ENCODE measurements around the gene CAMK4. TPM values are rescaled to one million over a fixed set of nuclear protein-coding genes. Genes with fewer than 3 reads are reported as not detected.
"Not testable (repeated sequence)": the region's sequence is repeated elsewhere in the genome, so short reads cannot be mapped to it uniquely, and the experiment has no call there.

The CAMK4 gene
- total RNA-seq, 1 experiment from 2014 or later = 19.3 TPM

DNA sequence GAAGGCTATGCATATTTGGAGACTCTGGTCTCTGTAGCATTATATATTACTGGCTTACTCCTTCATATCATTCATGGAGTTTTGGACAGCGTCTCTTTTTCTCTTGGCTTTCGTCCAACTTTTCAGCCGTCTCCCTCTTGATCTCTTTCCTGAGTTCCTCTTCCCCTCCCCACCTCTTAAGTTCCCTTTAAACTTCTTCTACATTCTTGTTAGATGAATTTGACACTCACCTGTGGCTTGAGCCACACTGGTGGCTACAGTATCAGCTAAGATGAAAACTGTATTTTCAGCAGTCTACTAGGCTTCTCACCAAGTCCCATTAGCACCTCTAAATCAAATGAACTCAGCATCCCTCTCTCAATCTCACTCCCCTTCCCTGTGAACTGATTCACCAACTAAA lies 160.0 kb downstream of the CAMK4 start:
- Histone ChIP-seq H3K27ac (no peak overlapping the region), H3K4me1 (peaks cover 38% of the 10 kb centered on the region), H3K27me3 (no peaks in the 10 kb centered on the region), H3K36me3 (no peaks in the 10 kb centered on the region), H3K9me3 (replicated peaks) (no peaks in the 10 kb centered on the region), H3K4me3 (no peak overlapping the region)
- peak in 1 of 2 experiments; percentile 41 for DNase-seq

DNA sequence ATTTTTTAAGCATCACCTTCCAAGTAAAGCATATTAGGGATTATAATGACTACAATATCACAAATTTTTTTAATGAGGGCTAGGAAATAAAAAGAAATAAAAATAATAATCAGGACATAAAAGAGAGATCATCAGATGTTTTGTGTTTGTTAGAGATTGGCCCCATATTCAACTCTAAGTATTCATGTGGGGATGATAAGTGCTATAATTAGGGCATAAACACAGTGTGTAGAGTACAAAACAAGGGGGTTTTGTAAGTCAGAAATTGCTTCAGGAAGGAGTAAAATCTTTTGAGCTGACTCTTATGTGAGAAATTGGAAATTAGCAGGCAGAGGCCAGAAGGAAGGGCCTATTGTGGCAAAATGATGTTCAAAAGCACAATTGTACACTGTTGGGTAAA lies 160.9 kb downstream of the CAMK4 start:
- DNase-seq = no peak
- peaks cover 43% of the 10 kb centered on the region for H3K4me1 ChIP-seq
- H3K27ac ChIP-seq = no peak overlapping the region

DNA sequence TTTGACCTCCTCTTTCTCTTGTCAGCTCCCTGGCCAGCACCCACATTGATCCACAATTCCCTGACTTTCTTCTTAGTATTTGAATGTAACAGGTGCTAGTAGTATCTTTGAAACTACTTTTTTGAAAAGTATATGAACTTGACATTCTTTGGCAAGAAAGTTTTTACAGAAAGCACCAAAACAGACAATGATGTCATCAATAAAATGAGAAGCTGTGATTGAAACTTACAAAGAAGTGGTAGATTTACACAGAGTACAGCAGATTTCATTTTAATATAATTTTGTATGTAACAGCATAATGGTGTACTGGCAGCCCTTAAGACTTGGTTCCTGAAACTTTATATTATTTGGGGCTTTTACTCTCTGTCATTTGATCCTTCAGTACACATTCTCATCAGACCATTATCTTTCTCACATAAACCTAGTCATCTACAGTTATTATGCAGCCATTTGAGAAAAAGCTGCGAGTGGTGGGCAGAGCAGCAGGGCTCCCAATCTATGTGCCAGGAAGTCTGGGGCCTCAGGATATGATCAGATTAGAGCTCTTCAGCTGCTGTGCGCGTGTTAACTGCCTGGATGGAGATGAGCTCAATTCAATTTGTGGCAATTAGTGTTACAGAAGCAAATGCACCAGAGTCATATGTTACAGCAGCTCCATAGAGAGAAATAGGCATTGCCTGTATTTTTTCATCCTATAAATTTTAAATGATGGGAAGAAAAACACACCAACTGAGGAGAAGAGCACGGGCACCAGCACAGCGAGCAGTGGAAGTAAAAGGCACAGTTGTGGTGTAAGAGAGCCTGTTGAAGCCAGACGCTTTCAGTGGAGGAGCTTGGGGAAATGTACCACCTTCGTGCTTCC lies 162.0 kb downstream of the CAMK4 start:
- no peaks in the 10 kb centered on the region for H3K27me3 ChIP-seq
- DNase-seq = peak; percentile 56 to 80
- H3K36me3 ChIP-seq = no peaks in the 10 kb centered on the region
- H3K9me3 ChIP-seq (replicated peaks) = no peaks in the 10 kb centered on the region
- H3K27ac ChIP-seq = peak overlapping the region; percentile 83
- H3K4me1 ChIP-seq = peaks cover 43% of the 10 kb centered on the region
- H3K4me3 ChIP-seq = peak overlapping the region; percentile 13; the same call in 1 of the 2 replicates

More for the DNA sequence above, 160.9 kb downstream of the CAMK4 start:
- Histone ChIP-seq H3K9me3 (replicated peaks) (no peaks in the 10 kb centered on the region), H3K4me3 (no peak overlapping the region), H3K36me3 (no peaks in the 10 kb centered on the region), H3K27me3 (no peaks in the 10 kb centered on the region)

DNA sequence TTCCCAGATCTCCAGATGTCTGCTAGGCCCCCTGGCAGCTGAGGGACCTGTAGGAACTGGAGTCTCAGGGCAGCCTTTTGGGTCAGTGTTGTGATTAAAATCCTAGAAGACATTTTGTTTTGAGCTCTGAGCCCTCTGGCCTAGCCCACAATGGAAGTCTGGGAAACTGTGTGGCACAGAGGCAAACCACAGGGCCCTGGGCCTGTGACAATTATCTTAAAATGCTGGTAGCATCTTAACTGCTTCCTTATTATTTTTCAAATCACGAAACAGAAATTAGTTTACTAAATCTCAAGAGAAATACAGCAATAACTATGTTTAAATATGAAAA lies 162.6 kb downstream of the CAMK4 start:
- DNase-seq = peak in 1 of 2 experiments; percentile 25
- Histone ChIP-seq H3K27me3 (no peaks in the 10 kb centered on the region), H3K4me1 (peaks cover 43% of the 10 kb centered on the region), H3K36me3 (no peaks in the 10 kb centered on the region), H3K4me3 (peak overlapping the region; percentile 13; the same call in 1 of the 2 replicates), H3K9me3 (replicated peaks) (no peaks in the 10 kb centered on the region), H3K27ac (peak overlapping the region; percentile 83)

DNA sequence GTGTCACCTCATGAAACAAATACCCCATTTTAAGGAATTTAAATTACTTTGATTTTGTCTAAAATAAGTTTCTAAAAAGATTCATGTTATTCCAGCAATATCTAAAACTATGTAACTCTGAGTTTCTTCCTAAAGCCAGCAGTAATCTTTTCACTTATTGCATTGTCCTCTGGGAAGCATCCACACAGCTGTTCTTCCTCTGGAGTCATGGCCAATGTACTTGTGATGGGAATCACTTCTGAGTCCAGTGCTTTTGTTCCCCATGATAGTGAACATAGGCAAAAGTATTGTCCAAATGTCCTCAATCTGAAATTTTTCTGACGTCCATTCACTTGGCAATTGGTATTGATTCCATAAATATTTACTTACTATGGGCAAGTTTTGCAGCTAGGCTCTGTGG lies 163.2 kb downstream of the CAMK4 start:
- DNase-seq = peak in 1 of 2 experiments; percentile 50

GRCh38 chr5:111389390-111390082 lies 165.4 kb downstream of the CAMK4 start:
- Histone ChIP-seq H3K27me3 (no peaks in the 10 kb centered on the region), H3K27ac (peak overlapping the region; percentile 45), H3K9me3 (replicated peaks) (no peaks in the 10 kb centered on the region), H3K36me3 (no peaks in the 10 kb centered on the region), H3K4me1 (peaks cover 33% of the 10 kb centered on the region), H3K4me3 (no peak overlapping the region)
- DNase-seq = peak; percentile 17 to 24

More for the DNA sequence above, 163.2 kb downstream of the CAMK4 start:
- peak overlapping the region; percentile 83 for H3K27ac ChIP-seq
- peaks cover 43% of the 10 kb centered on the region for H3K4me1 ChIP-seq
- H3K36me3 ChIP-seq = no peaks in the 10 kb centered on the region
- no peak overlapping the region for H3K4me3 ChIP-seq
- H3K9me3 ChIP-seq (replicated peaks) = no peaks in the 10 kb centered on the region
- no peaks in the 10 kb centered on the region for H3K27me3 ChIP-seq

DNA sequence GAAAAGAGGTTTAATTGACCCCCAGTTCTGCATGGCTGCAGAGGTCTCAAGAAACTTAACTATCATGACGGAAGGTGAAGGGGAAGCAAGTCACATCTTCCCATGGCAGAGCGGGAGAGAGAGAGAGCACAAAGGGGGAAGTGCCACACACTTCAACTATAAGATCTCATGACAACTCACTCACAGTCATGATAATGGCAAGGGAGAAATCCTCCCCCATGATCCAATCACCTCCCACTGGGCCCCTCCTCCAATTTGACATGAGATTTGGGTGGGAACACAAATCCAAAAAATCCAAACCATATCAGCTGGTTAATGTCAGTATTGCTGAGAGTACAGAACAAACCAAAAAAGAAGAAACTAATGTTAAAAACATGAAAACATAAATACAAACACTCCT lies 168.0 kb downstream of the CAMK4 start:
- Histone ChIP-seq H3K4me3 (no peak overlapping the region), H3K9me3 (replicated peaks) (no peaks in the 10 kb centered on the region), H3K27me3 (no peaks in the 10 kb centered on the region), H3K4me1 (peaks cover 18% of the 10 kb centered on the region), H3K27ac (no peak overlapping the region), H3K36me3 (no peaks in the 10 kb centered on the region)
- DNase-seq = no peak

DNA sequence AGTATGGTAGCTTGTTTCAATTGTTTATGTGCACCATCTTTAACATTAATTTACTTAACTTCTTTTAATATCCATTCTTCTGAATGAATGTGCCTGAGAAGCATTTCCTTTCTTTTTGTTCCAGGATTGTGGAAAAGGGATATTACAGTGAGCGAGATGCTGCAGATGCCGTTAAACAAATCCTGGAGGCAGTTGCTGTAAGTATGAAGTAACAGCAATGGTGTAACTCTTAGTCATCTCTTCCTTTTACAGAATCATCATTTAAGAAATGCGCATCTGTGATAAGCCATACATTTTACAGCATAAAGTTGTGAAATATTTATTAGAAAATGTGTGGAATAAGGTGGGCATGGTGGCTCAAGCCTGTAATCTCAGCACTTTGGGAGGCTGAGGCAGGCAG lies 170.4 kb downstream of the CAMK4 start:
- no peak overlapping the region for H3K27ac ChIP-seq
- H3K27me3 ChIP-seq = no peaks in the 10 kb centered on the region
- H3K4me1 ChIP-seq = peaks cover 1% of the 10 kb centered on the region; the same call in 1 of the 2 replicates
- H3K9me3 ChIP-seq (replicated peaks) = no peaks in the 10 kb centered on the region
- H3K4me3 ChIP-seq = no peak overlapping the region
- DNase-seq = no peak
- H3K36me3 ChIP-seq = no peaks in the 10 kb centered on the region

- Histone ChIP-seq H3K27me3 (no peaks in the 10 kb centered on the region), H3K36me3 (no peaks in the 10 kb centered on the region), H3K4me1 (no peaks in the 10 kb centered on the region), H3K9me3 (replicated peaks) (no peaks in the 10 kb centered on the region), H3K27ac (no peak overlapping the region), H3K4me3 (no peak overlapping the region)
- no peak for DNase-seq
Measured at GRCh38 chr5:111398013-111398412, 173.8 kb downstream of the CAMK4 start.

DNA sequence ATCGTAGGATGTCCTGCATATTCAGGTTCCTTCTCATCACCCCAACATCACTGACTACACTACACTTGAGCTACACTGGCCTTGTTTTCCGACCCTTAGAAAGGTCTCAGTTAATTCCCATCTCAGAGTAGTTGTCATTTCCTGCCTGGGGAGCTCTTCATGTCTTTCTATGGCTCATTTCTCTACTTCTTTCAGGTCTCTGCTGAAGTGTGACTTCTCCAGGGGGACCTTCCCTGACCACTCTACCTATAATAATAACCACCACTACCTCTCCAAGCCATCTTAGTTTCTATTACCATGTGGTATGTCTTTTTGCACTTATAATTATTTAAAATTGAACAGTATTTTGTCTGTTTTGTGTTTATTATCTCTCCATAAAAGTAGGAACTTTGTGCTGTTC lies 174.9 kb downstream of the CAMK4 start:
- DNase-seq = no peak

DNA sequence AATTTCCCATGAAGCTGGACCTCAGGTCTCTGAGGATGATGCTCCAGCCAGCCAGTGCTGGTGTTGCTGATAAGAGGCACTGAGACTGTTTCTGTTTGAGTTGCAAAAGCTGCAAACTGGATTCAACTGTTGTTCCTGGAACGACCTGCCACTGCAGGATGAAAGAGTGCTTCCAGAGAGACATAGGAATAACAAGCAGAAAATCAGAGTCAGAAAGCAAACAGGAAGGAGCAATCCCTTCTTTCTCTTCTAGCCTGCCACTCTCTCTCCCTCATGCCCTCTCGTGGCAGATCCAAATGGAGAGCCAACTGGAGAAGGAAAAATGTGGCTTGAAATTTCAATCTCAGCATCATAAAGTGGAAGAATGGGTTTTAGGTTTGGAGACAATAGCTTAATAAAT lies 177.7 kb downstream of the CAMK4 start:
- Histone ChIP-seq H3K27me3 (no peaks in the 10 kb centered on the region), H3K9me3 (replicated peaks) (no peaks in the 10 kb centered on the region), H3K4me1 (no peaks in the 10 kb centered on the region), H3K36me3 (no peaks in the 10 kb centered on the region), H3K4me3 (no peak overlapping the region), H3K27ac (no peak overlapping the region)
- no peak for DNase-seq

More for the DNA sequence above, 174.9 kb downstream of the CAMK4 start:
- Histone ChIP-seq H3K27me3 (no peaks in the 10 kb centered on the region), H3K27ac (no peak overlapping the region), H3K4me1 (no peaks in the 10 kb centered on the region), H3K9me3 (replicated peaks) (no peaks in the 10 kb centered on the region), H3K4me3 (no peak overlapping the region), H3K36me3 (no peaks in the 10 kb centered on the region)

DNA sequence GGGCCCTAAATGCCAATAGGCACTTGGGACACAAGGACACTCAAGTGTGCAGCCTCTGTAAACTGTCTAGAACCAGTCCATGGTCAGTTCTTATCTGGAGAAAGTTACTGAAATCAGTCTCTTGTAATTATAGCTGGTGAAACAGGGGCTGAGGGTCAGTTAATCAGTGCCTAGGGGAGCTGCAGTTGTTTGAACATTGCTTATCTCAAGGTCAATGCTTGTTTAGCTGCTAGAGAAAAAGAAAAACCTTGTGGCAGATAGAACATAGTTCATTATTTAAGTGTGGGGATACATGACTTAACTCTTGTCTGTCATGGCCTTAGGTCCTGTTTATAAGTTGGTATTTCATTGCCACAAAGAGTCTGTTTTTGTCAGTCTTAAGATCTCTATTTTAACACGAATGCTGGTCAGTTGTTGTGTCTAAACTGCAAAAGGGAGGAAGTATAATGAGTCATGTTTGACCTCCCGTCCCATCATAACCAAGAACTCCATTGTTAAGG lies 180.1 kb downstream of the CAMK4 start:
- Histone ChIP-seq H3K4me1 (no peaks in the 10 kb centered on the region), H3K9me3 (replicated peaks) (0 out of 2 replicates have a peak, but pooled peaks cover 4% of the 10 kb centered on the region), H3K36me3 (no peaks in the 10 kb centered on the region), H3K27me3 (no peaks in the 10 kb centered on the region), H3K4me3 (no peak overlapping the region), H3K27ac (no peak overlapping the region)
- DNase-seq = no peak

DNA sequence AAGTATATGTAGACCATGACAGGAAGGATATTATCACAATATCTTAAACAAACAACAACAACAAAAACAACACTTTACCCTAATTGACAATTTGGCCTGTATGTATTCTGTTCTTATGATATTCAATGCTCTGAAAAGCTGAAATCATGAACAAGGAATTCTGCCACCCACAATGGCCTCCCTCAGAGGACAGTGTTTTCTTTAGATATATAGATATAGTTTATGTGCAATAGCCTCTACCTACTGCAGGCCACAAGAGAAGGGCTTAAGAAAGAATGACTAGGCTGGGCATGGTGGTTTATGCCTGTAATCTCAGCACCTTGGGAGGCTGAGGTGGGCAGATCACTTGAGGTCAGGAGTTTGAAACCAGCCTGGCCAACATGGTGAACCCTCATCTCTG lies 183.4 kb downstream of the CAMK4 start:
- Histone ChIP-seq H3K36me3 (no peaks in the 10 kb centered on the region), H3K4me1 (no peaks in the 10 kb centered on the region), H3K4me3 (no peak overlapping the region), H3K27me3 (no peaks in the 10 kb centered on the region), H3K27ac (no peak overlapping the region), H3K9me3 (replicated peaks) (0 out of 2 replicates have a peak, but pooled peaks cover 4% of the 10 kb centered on the region)
- DNase-seq = no peak

DNA sequence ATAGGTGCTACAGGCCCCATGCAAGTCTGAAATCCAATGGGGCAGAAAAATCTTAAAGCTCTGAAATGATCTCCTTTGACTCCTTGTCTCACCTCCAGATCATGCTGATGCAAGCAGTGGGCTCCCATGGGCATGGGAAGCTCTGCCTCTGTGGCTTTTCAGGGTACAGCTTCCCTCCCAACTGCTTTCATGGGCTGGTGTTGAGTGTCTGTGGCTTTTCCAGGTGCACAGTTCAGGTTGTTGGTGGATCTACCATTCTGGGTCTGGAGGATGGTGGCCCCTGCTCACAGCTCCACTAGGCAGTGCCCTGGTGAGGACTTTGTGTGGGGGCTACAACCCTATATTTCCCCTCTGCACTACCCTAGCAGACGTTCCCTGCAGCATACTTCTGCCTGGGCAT lies 184.6 kb downstream of the CAMK4 start:
- Histone ChIP-seq H3K27ac (no peak overlapping the region), H3K36me3 (no peaks in the 10 kb centered on the region), H3K4me1 (no peaks in the 10 kb centered on the region), H3K27me3 (no peaks in the 10 kb centered on the region), H3K9me3 (replicated peaks) (0 out of 2 replicates have a peak, but pooled peaks cover 4% of the 10 kb centered on the region), H3K4me3 (no peak overlapping the region)
- no peak for DNase-seq

GRCh38 chr5:111409266-111409665 lies 185.1 kb downstream of the CAMK4 start:
- not testable (repeated sequence) for H3K27ac ChIP-seq; DNase-seq; H3K9me3 ChIP-seq (replicated peaks); H3K4me1 ChIP-seq; H3K36me3 ChIP-seq; H3K4me3 ChIP-seq; H3K27me3 ChIP-seq
